GM18870 (cell line): Measurements from ENCODE around the gene GMPPA.

Experiments
- ATAC-seq: cut with Tn5 transposase; IDR thresholded peaks from one replicate; pipeline ENCODE4 v1.9.1; 2021; ENCODE audit warnings: moderate library complexity; ENCODE audit not compliant: unreplicated experiment

GMPPA gene

GRCh38 chr2:219467736-219468075 is 31.0 kb upstream of the GMPPA start:
- ATAC-seq, result no peak

- no peak for ATAC-seq
Measured at GRCh38 chr2:219468410-219469185, 30.1 kb upstream of the GMPPA start.

- ATAC-seq, result no peak
Measured at GRCh38 chr2:219469186-219469724, 29.4 kb upstream of the GMPPA start.

GRCh38 chr2:219470429-219470828 is 28.3 kb upstream of the GMPPA start:
- no peak for ATAC-seq

DNA sequence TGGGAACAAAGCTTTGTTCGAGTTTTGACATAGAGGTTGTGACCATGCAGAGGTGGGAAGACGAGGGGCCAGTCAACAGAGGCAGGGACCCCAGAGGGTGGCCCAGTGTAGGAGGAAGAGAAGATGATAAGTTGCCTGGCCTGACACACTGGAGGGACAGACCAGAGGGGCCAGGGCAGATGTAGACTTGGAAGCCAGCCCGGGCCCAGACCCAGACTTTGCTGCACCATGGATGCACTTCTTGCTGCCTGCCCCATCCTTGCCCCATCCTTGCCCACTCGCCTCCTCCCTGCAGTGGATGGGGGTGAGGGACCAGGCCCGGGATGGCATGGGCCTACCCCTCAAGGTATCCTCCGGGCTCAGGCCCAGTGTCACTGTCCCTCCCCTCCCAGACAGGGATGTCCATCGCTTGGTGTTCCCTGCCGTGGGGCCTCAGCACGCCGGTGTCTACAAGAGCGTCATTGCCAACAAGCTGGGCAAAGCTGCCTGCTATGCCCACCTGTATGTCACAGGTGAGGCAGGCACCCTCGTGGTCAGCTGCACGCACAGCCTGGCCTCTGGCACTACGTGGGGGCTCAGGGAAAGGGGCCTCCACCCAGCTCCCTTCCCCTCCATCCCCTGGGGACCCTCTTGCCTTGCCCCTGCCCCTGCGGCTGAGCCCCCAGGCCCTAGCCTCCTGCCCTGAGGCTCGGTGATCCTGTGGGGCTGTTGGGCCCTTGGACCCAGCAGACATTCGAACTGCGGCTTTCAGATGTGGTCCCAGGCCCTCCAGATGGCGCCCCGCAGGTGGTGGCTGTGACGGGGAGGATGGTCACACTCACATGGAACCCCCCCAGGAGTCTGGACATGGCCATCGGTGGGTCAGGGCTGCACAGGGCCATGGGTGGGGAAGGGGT is 27.0 kb upstream of the GMPPA start:
- ATAC-seq, result no peak

DNA sequence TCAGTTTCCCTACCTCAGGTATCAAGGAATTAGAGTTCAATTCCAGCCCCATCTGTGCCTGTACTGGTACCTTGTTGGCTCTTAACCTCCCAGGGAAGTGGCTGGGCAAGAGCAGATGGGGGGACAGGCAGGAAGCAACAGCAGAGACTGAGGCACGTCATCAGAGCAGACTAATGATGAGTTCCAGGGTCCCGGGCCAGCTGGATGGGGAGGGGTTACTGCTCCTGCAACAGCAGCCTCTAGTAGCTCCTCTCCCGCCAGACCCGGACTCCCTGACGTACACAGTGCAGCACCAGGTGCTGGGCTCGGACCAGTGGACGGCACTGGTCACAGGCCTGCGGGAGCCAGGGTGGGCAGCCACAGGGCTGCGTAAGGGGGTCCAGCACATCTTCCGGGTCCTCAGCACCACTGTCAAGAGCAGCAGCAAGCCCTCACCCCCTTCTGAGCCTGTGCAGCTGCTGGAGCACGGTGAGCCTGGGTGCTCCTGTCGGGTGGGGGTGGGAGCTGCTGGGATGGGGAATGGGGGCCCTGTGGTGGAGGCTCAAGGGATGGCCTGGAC is 26.0 kb upstream of the GMPPA start:
- no peak for ATAC-seq

DNA sequence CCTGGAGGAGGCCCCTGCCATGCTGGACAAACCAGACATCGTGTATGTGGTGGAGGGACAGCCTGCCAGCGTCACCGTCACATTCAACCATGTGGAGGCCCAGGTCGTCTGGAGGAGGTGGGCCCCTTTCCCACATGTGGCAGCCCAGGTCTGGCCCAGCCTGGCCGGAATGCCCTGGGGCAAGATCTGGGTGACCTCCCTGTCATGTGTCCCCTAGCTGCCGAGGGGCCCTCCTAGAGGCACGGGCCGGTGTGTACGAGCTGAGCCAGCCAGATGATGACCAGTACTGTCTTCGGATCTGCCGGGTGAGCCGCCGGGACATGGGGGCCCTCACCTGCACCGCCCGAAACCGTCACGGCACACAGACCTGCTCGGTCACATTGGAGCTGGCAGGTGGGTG is 25.2 kb upstream of the GMPPA start:
- no peak for ATAC-seq

DNA sequence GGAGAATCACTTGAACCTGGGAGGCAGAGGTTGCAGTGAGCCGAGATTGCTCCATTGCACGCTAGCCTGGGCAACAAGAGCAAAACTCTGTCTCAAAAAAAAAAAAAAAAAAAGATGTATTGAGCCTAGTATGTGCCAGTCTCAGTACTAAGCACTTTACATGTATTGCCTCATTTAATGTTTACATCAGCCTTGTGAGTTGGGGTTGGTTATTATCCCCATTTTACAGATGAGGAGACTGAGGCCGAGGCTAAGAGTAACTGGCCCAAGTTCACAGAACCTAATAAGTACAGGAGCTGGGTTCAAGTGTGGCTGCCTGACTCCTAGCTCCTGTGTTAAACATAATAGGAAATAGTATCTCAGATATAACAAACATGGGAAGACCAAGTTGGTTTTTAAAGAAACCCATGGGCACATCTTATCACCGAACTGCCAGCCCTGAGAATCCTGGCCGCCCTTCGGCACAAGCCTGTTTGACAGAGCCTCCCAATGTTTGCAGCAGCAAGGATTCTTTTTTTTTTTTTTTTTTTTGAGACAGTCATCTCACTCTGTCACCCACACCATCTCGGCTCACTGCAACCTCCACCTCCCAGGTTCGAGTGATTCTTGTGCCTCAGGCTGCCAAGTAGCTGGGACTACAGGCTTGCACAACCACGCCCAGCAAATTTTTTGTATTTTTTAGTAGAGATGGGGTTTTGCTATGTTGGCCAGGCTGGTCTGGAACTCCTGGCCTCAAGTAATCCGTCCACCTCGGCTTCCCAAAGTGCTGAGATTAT is 24.2 kb upstream of the GMPPA start:
- ATAC-seq, result no peak

- ATAC-seq, result no peak
Measured at GRCh38 chr2:219475278-219475677, 23.4 kb upstream of the GMPPA start.

DNA sequence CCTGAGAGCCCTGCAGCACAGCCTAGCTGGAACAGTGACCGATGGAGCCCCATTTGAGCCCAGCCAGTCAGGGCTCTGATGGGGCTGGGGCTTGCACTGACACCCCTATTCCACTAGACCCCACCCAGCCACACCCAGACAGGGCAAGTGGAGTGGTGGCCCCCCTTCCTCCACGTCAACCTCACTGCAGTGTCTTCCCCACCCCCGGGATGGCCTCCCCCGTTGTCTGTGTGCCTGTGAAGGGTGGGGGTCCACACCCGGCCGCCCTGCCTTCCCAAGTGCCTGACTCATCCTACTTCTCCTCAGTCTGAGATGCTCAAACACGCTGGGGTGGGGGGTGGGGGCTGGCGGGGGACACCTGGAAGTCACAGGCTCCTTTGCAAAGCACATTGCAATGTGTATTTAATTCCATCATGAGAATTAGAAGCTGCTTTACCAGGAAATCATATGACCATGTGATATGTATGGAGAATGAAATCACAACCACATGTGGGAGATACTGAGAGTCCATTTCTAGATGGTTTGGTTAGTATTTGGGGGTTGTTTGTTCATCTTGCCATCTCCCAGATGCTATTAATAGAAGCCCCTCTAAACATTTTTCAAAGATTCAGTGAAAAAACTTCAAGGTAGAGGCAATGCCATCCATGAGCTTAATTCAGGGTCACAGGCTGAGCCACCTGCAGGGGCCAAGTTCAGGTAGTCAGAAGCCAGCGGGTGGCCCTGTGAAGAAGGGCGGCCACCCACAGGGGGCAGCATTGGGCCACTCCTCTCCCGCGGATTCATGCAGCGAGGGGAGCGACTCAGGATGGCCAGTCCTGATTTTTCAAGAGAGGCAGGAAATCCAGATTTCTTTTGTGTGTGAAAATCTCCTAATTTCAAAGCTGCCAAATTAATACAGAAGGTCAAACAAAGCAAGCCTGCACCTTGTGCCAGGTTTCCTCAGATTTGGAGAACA is 22.7 kb upstream of the GMPPA start:
- ATAC-seq, result no peak

DNA sequence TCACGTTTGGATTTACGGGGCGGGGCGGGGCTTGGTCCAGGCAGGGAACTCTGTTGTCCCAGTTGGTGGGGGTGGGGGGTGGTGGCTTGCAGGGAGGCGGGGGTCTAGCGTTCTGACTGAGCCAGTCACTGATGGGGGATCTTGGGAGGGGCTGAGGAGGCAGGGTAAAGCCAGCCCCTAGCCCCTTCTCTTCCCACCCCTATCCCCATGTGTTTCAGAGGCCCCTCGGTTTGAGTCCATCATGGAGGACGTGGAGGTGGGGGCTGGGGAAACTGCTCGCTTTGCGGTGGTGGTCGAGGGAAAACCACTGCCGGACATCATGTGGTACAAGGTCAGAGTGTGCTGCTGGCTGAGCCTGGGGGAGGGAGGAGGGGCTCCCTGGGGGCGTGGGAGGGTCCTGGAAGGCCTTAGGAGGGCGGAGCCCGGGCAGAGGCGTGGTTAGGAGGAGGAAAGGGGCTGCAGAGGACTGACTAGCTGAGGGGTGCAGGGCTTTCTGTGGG is 22.0 kb upstream of the GMPPA start:
- no peak for ATAC-seq

DNA sequence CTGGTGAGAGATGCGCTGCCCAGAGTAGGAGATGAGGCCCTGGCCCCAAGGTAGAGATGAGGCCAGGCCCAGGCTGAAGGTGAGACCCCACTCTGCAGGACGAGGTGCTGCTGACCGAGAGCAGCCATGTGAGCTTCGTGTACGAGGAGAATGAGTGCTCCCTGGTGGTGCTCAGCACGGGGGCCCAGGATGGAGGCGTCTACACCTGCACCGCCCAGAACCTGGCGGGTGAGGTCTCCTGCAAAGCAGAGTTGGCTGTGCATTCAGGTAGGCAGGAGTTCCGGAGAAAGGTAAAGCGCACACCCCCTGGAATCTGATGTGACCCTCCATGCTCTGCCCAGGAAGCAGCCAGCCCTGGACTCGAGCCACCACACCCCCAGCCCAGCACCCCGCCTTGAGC is 21.5 kb upstream of the GMPPA start:
- no peak for ATAC-seq

- ATAC-seq, result no peak
Measured at GRCh38 chr2:219477815-219478214, 20.9 kb upstream of the GMPPA start.

DNA sequence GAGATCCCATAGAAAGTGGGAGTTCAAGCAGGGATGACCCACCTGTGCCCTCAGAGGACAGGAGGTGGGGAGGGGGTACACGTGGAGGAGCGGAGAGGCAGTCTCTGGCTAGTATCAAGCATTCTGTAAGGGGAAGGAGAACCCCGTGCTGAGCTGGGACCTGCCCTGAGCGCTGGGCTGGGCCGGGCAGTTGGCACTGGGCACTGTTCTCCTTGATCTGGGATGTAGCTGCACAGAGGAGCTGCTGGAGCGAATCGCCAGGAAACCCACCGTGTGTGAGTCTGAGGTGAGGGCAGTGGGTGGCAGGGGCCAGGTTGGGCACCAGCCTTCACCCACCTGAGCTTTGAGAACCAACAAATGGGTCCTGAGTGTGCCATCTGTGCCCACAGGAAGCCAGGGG is 19.8 kb upstream of the GMPPA start:
- no peak for ATAC-seq

- no peak for ATAC-seq
Measured at GRCh38 chr2:219480004-219480403, 18.7 kb upstream of the GMPPA start.

DNA sequence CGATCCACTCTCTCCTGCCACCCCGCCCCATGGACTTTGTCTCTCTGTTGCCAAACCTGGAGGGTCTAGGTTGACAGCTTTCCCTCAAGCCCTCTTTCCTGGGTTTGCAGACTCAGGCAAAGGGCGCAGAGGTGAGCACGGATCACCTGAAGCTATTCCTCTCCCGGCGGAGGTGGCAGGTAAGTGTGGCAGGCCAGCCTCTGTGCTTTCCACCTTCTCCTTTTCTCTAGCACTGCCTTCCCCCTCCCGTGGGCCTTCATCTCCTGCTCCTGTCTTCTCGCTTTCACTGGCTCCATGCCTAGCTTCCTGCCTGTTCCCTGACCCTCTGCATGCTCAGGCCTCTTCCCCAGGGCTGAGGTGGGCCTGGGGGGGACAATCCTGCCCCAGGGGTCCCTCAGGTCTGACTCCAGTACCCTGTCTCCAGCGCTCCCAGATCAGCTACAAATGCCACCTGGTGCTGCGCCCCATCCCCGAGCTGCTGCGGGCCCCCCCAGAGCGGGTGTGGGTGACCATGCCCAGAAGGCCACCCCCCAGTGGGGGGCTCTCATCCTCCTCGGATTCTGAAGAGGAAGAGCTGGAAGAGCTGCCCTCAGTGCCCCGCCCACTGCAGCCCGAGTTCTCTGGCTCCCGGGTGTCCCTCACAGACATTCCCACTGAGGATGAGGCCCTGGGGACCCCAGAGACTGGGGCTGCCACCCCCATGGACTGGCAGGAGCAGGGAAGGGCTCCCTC is 15.9 kb upstream of the GMPPA start:
- ATAC-seq, result no peak

DNA sequence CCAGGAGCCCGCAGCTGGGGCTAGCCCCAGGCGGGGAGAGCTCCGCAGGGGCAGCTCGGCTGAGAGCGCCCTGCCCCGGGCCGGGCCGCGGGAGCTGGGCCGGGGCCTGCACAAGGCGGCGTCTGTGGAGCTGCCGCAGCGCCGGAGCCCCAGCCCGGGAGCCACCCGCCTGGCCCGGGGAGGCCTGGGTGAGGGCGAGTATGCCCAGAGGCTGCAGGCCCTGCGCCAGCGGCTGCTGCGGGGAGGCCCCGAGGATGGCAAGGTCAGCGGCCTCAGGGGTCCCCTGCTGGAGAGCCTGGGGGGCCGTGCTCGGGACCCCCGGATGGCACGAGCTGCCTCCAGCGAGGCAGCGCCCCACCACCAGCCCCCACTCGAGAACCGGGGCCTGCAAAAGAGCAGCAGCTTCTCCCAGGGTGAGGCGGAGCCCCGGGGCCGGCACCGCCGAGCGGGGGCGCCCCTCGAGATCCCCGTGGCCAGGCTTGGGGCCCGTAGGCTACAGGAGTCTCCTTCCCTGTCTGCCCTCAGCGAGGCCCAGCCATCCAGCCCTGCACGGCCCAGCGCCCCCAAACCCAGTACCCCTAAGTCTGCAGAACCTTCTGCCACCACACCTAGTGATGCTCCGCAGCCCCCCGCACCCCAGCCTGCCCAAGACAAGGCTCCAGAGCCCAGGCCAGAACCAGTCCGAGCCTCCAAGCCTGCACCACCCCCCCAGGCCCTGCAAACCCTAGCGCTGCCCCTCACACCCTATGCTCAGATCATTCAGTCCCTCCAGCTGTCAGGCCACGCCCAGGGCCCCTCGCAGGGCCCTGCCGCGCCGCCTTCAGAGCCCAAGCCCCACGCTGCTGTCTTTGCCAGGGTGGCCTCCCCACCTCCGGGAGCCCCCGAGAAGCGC is 15.0 kb upstream of the GMPPA start:
- no peak for ATAC-seq
